GM19397 (cell line): ENCODE measurements around the gene SAMD14.
"Not testable (repeated sequence)": the region's sequence is repeated elsewhere in the genome, so short reads cannot be mapped to it uniquely, and the experiment has no call there.

Experiments used
- ATAC-seq: cut with Tn5 transposase; IDR thresholded peaks from one replicate; pipeline ENCODE4 v1.9.1; 2021; ENCODE audit warnings: mild to moderate bottlenecking, moderate library complexity; ENCODE audit not compliant: unreplicated experiment

The SAMD14 gene

GRCh38 chr17:50078430-50078829 lies 51.5 kb downstream of the SAMD14 start:
- no peak for ATAC-seq

- ATAC-seq: no peak
These were observed 53.2 kb downstream of the SAMD14 start for GRCh38 chr17:50076591-50077235.

GRCh38 chr17:50076221-50076590 lies 53.8 kb downstream of the SAMD14 start:
- ATAC-seq: no peak

- no peak for ATAC-seq
These were observed 54.4 kb downstream of the SAMD14 start for GRCh38 chr17:50075446-50076032.

- no peak for ATAC-seq
These were observed 55.7 kb downstream of the SAMD14 start for GRCh38 chr17:50074227-50074626.

GRCh38 chr17:50072925-50073324 lies 57.0 kb downstream of the SAMD14 start:
- ATAC-seq: no peak

- ATAC-seq: no peak
These were observed 57.8 kb downstream of the SAMD14 start for GRCh38 chr17:50072130-50072529.

GRCh38 chr17:50071692-50072091 lies 58.3 kb downstream of the SAMD14 start:
- ATAC-seq: no peak

GRCh38 chr17:50070908-50071680 lies 58.9 kb downstream of the SAMD14 start:
- no peak for ATAC-seq

DNA sequence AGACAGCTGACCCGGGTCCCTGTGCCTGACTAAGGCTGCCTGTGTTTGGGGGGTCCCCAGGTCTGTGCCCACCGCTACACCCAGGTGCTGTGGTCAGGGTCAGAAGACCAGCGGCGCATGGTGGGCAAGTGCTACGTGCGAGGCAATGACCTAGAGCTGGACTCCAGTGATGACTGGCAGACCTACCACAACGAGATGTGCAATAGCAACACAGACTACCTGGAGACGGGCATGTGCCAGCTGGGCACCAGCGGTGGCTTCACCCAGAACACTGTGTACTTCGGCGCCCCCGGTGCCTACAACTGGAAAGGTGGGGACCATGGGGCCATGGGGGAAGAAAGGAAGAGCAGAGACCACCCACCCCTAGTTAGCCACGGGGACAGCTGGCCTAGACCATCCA lies 62.0 kb downstream of the SAMD14 start:
- ATAC-seq: no peak

DNA sequence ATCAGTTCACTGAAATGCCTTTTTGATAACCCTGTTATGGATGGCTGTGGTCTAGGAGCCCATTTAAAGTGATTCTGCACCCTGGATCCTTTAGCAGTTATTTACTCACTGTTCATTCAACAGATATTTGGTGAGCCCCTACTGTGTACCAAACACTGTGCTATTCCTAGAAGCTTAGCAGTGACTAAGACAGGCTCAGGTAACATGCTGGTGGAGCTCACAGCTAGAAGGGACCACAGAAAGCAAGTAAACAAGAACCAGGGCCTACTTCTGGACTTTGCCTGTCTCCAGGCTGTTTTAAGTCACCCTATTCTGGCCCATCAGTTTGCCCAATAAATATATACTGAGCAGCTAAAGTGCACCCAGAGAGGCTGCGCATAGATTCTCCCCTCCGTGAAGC lies 63.0 kb downstream of the SAMD14 start:
- no peak for ATAC-seq

GRCh38 chr17:50065056-50065455 lies 64.9 kb downstream of the SAMD14 start:
- ATAC-seq: no peak

DNA sequence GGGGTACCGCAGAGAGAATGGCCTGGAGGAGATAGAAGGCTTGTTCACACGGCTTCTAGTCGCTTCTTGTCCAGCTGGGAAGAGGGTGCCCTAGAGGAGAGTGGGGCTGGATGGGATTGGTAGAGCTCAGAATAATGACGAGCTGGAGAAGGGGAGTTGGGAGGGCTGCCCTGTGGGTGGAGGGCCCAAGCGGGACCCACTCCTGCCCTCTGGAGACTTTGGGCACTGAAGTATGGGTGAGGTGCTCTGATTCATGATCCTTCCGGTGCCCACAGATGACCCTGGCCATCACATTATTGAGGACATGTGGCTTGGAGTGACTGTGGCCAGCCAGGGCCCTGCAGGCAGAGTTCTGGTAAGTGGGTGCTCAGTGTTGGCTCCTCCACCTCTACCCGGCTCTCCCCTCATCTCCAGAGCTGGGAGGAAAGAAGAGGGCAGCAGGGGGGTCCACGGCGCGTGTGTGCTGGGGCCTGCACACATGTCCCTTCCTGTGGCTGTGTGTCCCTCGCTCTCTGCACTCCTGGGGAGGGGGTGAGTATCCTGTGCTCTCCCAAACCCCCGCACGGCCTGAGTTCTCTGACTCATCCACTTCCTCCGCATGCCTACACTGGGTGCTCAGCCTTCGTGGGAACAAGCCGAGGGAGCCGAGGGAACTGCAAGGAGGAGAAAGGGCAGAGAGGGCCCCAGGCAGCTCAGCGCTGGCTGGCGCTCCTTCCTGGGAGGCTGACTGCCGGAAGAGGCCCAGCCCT lies 65.5 kb downstream of the SAMD14 start:
- ATAC-seq: no peak

GRCh38 chr17:50063561-50064252 lies 66.3 kb downstream of the SAMD14 start:
- ATAC-seq: no peak

DNA sequence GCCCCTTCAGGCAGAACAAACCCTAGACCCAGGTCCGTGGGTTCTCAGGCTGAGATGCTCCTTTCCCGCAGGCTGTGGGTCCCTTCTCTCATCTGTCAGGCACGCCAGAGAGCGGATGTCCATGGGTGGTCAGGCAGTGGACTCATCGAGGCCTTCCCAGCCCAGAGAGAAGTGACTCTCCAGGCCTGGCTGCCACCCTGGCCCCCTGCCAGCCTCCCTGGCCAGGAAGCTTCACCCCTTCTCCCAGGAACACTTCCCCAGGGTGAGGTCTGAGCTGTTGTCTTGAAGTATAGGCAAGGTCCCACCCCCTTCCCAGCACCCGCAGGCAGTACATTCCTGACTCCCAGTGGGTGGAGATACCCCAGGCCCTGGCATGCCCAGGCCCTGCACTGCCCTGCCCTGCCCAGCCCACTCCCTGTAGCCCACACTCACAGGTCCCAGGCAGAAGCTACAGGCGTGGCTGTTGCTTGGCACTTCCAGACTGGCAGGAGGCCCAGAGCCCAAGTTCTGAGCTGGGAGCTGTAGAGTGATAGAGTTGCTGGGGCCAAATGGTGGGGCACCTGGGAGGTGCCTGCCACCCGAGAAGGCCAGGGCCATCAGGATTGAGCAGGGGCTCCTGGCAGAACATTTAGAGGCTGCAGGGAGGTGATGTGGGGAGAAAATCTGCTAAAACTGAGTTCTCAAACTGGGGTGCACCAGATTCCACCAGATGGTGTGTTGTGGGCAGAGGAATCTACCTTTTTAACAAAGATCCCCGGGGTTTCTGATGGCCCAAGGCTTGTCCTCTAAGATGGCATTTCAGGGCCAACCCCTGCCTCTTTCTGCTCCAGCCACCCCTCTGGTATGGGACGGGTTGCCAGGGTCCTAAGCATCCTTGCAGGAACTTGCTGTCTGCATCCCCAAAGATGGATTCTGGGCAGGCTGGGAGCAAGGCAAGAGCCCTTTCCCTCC lies 67.4 kb downstream of the SAMD14 start:
- no peak for ATAC-seq

- ATAC-seq: not testable (repeated sequence)
These were observed 68.3 kb downstream of the SAMD14 start for GRCh38 chr17:50061713-50062045.

GRCh38 chr17:50060951-50061712 lies 68.8 kb downstream of the SAMD14 start:
- ATAC-seq: no peak
